Karpas-422 (cell line): ENCODE measurements around the gene CCND1. TPM values are rescaled to one million over a fixed set of nuclear protein-coding genes. Genes with fewer than 3 reads are reported as not detected.

Experiments used
- DNase-seq: peaks from one replicate; pipeline ENCODE4 v3.0.0-alpha.2; 2015
- H2AFZ ChIP-seq: fragments of 200-600 bp; sonication (generic); 2 replicates; pipeline ENCODE4 v1.6.1; 2014; ENCODE audit warnings: antibody characterized with exemption, low read length, mixed read lengths
- H3K27ac ChIP-seq: fragments of 200-600 bp; sonication (generic); 2 replicates; pipeline ENCODE4 v1.5.1; 2014; ENCODE audit warnings: mild to moderate bottlenecking, low read length, moderate library complexity
- H3K27me3 ChIP-seq: fragments of 200-600 bp; sonication (generic); 2 replicates; pipeline ENCODE4 v1.6.1; 2014; ENCODE audit warnings: low read length, mixed read lengths
- H3K36me3 ChIP-seq: fragments of 200-600 bp; sonication (generic); 2 replicates; pipeline ENCODE4 v1.6.1; 2014; ENCODE audit warnings: low read length, mixed read lengths; ENCODE audit not compliant: insufficient read depth
- H3K4me1 ChIP-seq: fragments of 200-600 bp; sonication (generic); 2 replicates; pipeline ENCODE4 v1.6.1; 2014; ENCODE audit warnings: mild to moderate bottlenecking, low read length, mixed read lengths
- H3K4me2 ChIP-seq: fragments of 200-600 bp; sonication (generic); 2 replicates; pipeline ENCODE4 v1.6.1; 2014; ENCODE audit warnings: low read length, low read depth, mild to moderate bottlenecking; ENCODE audit not compliant: poor library complexity, severe bottlenecking
- H3K4me3 ChIP-seq: fragments of 200-600 bp; sonication (generic); 2 replicates; pipeline ENCODE4 v1.5.1; 2014; ENCODE audit warnings: mild to moderate bottlenecking, antibody characterized with exemption, low read length, mixed read lengths
- H3K79me2 ChIP-seq: fragments of 200-600 bp; sonication (generic); 2 replicates; pipeline ENCODE4 v1.6.1; 2014; ENCODE audit warnings: mild to moderate bottlenecking, low read length, mixed read lengths
- H3K9ac ChIP-seq: fragments of 200-600 bp; sonication (generic); 2 replicates; pipeline ENCODE4 v1.6.0; 2014; ENCODE audit warnings: low read length
- H3K9me2 ChIP-seq: fragments of 200-600 bp; sonication (generic), shearing (Covaris generic); replicated peaks from 2 replicates; pipeline ENCODE4 v1.6.0; 2014; ENCODE audit warnings: mild to moderate bottlenecking, low read length, moderate library complexity; ENCODE audit not compliant: insufficient read depth
- H3K9me3 ChIP-seq: fragments of 300-700, 200-600 bp; sonication (generic); 2 replicates; pipeline ENCODE4 v1.6.1; 2014; ENCODE audit warnings: low read length, mixed read lengths
- H4K20me1 ChIP-seq: fragments of 200-600 bp; sonication (generic); 2 replicates; pipeline ENCODE4 v1.6.1; 2014; ENCODE audit warnings: mild to moderate bottlenecking, antibody characterized with exemption, low read length, low read depth; ENCODE audit not compliant: insufficient read depth
- total RNA-seq: library from RNA; depleted of rRNA; stranded (reverse); fragments of >200 nt; shearing (Covaris generic); gene quantifications from 2 replicates; pipeline ENCODE4 v1.2.3, GENCODE V29; 2014; ENCODE audit warnings: low replicate concordance

Gene CCND1
- total RNA-seq, 1 experiment from 2014 or later, result 4.3 TPM

DNA sequence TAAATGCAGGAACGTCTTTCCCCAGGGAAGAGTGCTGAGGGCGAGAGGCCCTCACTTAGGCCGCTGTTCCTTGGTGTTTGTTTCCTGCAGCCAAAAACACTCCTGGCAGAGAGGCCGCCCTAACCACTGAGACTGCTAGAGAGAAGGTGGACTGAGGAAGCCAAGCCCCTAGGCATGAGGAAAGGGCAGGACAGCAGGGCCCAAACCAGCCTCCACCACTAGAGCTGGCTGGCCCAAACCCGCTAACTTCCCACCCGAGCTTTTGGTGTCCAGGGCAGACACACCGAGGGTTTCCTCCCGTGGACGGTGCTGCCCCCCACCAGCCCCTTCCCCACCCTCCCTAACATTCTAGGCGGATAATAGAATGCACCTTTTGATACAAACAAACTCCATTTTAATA is 56.9 kb downstream of the CCND1 start:
- Histone ChIP-seq H4K20me1 (peaks cover 3% of the 10 kb centered on the region; the same call in 1 of the 2 replicates), H3K4me2 (no peak overlapping the region), H3K36me3 (no peaks in the 10 kb centered on the region), H3K27me3 (no peaks in the 10 kb centered on the region), H3K27ac (no peak overlapping the region), H3K9ac (no peak overlapping the region), H3K4me3 (no peak overlapping the region), H3K4me1 (peaks cover 7% of the 10 kb centered on the region), H3K9me3 (no peaks in the 10 kb centered on the region), H2AFZ (no peak overlapping the region), H3K9me2 (no peaks in the 10 kb centered on the region), H3K79me2 (no peaks in the 10 kb centered on the region)
- DNase-seq, result no peak

DNA sequence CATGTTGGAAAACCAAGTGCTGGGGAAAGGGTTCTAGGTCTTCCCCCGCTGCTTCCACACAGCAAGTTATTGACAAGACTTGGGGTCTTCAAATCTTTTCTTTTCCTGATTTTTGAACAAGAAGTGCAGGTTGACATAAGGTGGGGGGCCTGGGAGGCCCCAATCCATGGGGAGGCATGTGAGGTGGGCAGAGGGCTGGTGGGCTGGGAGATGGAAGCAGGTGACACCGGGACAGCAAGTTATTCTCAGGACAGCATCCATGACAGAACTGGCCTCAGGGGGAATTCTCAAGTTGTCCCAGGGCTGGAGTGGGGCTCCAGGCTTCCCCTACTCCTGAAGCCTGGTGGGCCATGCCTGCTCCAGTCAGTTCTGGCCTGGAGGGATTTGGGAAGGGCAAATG is 57.4 kb downstream of the CCND1 start:
- Histone ChIP-seq H3K9me2 (no peaks in the 10 kb centered on the region), H3K9me3 (no peaks in the 10 kb centered on the region), H3K79me2 (no peaks in the 10 kb centered on the region), H3K36me3 (no peaks in the 10 kb centered on the region), H3K4me2 (no peak overlapping the region), H3K27ac (no peak overlapping the region), H3K27me3 (no peaks in the 10 kb centered on the region), H3K9ac (no peak overlapping the region), H3K4me1 (peaks cover 7% of the 10 kb centered on the region), H4K20me1 (peaks cover 3% of the 10 kb centered on the region; the same call in 1 of the 2 replicates), H3K4me3 (no peak overlapping the region), H2AFZ (no peak overlapping the region)
- no peak for DNase-seq

DNA sequence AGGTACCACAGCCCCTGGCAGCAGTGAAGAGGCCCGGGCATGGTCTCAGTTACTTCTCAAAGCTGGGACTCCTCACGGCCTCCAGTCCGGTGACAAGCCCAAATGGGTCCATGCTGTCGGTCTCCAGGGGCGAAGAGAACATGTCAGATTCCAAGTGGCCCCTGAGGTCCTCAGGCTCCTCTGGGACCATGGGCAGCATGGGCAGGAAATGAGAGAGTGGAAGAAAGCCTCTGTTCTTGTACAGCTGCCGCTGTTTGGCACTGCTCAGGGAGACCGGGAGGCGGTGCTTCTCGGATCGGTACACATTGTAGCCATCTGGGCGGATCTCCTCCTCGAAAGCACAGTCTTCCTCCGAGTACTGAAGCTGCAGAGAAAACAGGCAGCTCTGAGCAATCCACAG is 58.3 kb downstream of the CCND1 start:
- H3K9me3 ChIP-seq, result no peaks in the 10 kb centered on the region
- H3K9ac ChIP-seq, result no peak overlapping the region
- H3K79me2 ChIP-seq, result no peaks in the 10 kb centered on the region
- peaks cover 7% of the 10 kb centered on the region for H3K4me1 ChIP-seq
- peak; percentile 70 for DNase-seq
- no peak overlapping the region for H3K4me3 ChIP-seq
- H3K27ac ChIP-seq, result no peak overlapping the region
- H3K36me3 ChIP-seq, result no peaks in the 10 kb centered on the region
- no peaks in the 10 kb centered on the region for H3K27me3 ChIP-seq
- H3K9me2 ChIP-seq, result no peaks in the 10 kb centered on the region
- H2AFZ ChIP-seq, result no peak overlapping the region
- H3K4me2 ChIP-seq, result no peak overlapping the region
- peaks cover 3% of the 10 kb centered on the region; the same call in 1 of the 2 replicates for H4K20me1 ChIP-seq

DNA sequence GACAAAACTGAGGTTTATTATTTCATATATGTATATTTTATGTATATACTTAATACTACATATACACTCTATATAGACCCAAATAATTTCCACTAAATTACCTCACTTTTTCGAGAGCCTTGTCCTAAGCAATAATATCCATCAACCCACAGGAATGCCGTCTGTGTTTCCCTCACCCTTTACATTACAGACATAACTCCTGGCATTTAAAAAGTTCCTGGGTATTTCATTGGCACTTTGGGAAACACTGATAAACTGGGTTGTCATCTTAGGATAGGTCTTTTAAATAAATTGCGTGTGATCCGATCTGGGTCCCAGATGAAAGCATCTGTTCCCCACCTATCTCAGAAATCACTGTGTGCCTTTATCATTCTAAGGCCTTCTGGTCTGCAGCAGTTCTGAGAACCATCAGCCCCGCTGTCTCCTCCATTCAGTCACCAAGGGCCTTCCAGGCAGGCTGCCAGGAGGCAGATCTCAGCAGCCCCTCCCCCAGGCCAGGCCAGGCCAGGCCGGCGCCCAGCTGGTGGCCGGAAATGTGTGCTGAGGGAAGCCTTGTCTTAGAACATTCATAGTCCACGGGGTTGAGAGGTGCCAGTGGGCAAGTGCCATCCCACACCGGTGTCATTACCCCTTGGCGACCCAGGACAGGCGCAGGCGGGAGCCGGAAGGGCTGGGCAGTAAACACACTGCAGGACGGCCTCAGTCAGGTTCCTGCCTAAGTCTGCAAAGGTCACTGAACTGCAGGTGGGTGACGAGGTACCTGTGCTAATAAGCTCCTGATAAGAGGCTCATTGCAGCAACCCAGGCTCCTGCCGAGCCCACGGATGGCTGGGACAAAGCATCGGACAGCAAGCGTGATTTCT is 59.6 kb downstream of the CCND1 start:
- H3K27me3 ChIP-seq, result no peaks in the 10 kb centered on the region
- H3K27ac ChIP-seq, result no peak overlapping the region
- H3K9me3 ChIP-seq, result no peaks in the 10 kb centered on the region
- H3K4me1 ChIP-seq, result peaks cover 7% of the 10 kb centered on the region
- DNase-seq, result no peak
- no peak overlapping the region for H3K4me2 ChIP-seq
- H3K79me2 ChIP-seq, result no peaks in the 10 kb centered on the region
- H3K9me2 ChIP-seq, result no peaks in the 10 kb centered on the region
- H3K4me3 ChIP-seq, result no peak overlapping the region
- H3K36me3 ChIP-seq, result no peaks in the 10 kb centered on the region
- H4K20me1 ChIP-seq, result peaks cover 3% of the 10 kb centered on the region; the same call in 1 of the 2 replicates
- H2AFZ ChIP-seq, result no peak overlapping the region
- no peak overlapping the region for H3K9ac ChIP-seq

DNA sequence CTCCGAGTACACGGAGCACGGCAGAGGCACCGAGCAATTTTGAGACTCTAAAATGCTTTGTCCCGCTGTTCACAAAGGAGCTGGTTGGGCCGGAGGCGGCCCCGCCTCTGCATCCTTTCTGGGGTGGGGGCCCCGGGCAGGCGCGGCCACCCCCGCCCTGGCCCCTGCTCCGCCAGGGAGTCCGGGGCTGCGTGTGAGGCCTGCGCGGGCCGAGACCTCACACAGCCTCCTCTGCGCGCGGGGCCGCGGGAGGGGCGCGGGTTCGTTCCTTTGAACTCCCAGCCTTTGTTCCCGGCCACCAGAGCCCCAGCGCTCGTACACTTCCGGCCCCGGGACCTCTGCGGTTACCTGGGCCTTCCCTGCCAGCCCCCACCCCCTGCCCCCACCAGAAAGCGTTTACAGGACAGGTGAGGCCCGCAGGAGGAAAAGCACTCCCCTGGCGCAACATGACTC is 61.3 kb downstream of the CCND1 start:
- Histone ChIP-seq H3K9ac (no peak overlapping the region), H3K27ac (no peak overlapping the region), H4K20me1 (peaks cover 3% of the 10 kb centered on the region; the same call in 1 of the 2 replicates), H3K9me2 (no peaks in the 10 kb centered on the region), H3K79me2 (no peaks in the 10 kb centered on the region), H2AFZ (no peak overlapping the region), H3K4me1 (peaks cover 10% of the 10 kb centered on the region), H3K4me2 (no peak overlapping the region), H3K27me3 (no peaks in the 10 kb centered on the region), H3K9me3 (no peaks in the 10 kb centered on the region), H3K36me3 (no peaks in the 10 kb centered on the region), H3K4me3 (no peak overlapping the region)
- DNase-seq, result no peak

DNA sequence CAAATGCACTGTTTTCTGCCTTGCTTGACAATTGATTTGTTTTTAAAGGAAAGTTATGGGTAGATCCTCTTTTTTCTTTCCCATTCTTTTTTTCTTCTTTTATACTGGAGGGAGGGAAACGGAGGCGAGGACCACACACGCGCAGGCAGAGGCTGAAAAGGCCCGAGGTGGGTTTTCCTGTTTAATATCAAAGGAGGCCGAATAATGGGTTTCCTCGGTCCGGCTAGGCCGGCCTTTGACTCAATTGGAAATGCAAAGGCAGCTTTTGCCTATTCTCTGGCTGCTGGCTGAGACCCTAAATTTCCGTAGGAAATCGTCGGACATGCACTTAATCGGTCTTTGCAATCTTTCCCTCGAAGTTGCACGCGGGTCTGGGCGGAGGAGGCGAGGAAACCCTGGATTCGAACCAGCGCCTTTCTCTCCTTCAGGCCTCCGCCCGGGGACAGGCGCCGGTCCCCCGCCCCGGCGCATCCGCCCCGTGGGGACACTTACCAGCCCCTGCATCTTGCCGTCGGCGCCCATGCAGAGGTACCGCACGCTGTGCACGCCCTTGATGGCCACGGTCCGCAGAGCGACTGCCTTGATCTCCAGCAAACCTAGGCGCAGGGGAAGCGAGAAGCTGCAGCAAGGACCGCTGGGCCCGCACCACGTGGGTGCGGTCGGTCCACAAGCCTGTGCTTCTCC is 62.0 kb downstream of the CCND1 start:
- H3K36me3 ChIP-seq, result no peaks in the 10 kb centered on the region
- no peak overlapping the region for H3K4me2 ChIP-seq
- no peaks in the 10 kb centered on the region for H3K9me2 ChIP-seq
- no peaks in the 10 kb centered on the region for H3K79me2 ChIP-seq
- H3K4me1 ChIP-seq, result peaks cover 10% of the 10 kb centered on the region
- H3K27ac ChIP-seq, result no peak overlapping the region
- H3K9me3 ChIP-seq, result no peaks in the 10 kb centered on the region
- no peaks in the 10 kb centered on the region for H3K27me3 ChIP-seq
- no peak overlapping the region for H3K4me3 ChIP-seq
- no peak overlapping the region for H2AFZ ChIP-seq
- DNase-seq, result no peak
- H3K9ac ChIP-seq, result no peak overlapping the region
- H4K20me1 ChIP-seq, result peaks cover 3% of the 10 kb centered on the region; the same call in 1 of the 2 replicates

DNA sequence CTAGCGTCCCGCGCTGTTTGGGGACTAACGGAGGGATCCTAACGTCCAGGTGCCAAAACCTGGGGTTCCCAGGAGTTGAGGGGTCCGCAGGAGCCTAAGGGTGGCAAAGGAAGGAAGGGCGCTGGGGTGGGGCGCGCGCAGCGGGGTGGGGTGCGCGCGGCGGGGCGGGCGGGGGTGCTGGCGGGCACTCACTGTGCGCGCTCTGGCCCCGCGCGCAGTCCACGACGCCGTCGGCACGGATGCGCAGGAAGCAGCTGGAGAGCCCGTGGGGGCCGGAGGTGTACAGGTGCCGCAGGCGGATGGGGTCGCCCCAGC is 62.5 kb downstream of the CCND1 start:
- H3K79me2 ChIP-seq, result no peaks in the 10 kb centered on the region
- H3K4me1 ChIP-seq, result peaks cover 10% of the 10 kb centered on the region
- peaks cover 3% of the 10 kb centered on the region; the same call in 1 of the 2 replicates for H4K20me1 ChIP-seq
- no peak overlapping the region for H3K27ac ChIP-seq
- no peaks in the 10 kb centered on the region for H3K36me3 ChIP-seq
- no peak overlapping the region for H3K4me3 ChIP-seq
- no peak for DNase-seq
- no peaks in the 10 kb centered on the region for H3K9me2 ChIP-seq
- H3K9ac ChIP-seq, result no peak overlapping the region
- no peak overlapping the region for H2AFZ ChIP-seq
- no peak overlapping the region for H3K4me2 ChIP-seq
- no peaks in the 10 kb centered on the region for H3K9me3 ChIP-seq
- no peaks in the 10 kb centered on the region for H3K27me3 ChIP-seq
